Activated CD4-positive, alpha-beta T cell treated with anti-CD3 and anti-CD28 coated beads for 24 hours (primary cell): Measurements from ENCODE around the gene AGAP5.
"Not testable (repeated sequence)": the region's sequence is repeated elsewhere in the genome, so short reads cannot be mapped to it uniquely, and the experiment has no call there.

ENCODE experiments used
- DNase-seq, 2 donors: peaks; one replicate each; pipeline ENCODE4 v3.0.0-alpha.2; 2020; ENCODE audit warnings: low read depth in 2 of 2

AGAP5 gene

DNA sequence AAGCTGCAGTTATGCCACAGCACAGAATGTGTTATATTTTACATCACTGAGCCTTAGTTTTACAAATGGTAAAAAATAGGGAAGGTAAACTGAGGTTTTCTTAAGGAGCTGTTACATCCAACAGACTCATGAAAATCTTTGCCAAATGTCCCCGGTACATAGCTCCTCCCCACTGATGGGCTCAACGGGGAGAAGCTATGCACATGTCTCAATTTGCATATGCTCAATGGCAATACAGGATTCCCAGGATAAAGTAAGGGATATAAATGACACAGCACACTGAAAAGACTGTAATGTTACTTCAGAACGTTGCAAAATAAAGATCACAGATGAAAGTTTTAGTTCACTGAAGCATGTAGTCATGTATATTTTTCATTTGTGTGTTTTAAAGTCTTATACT is 16.6 kb upstream of the AGAP5 start:
- DNase-seq: not testable (repeated sequence)

DNA sequence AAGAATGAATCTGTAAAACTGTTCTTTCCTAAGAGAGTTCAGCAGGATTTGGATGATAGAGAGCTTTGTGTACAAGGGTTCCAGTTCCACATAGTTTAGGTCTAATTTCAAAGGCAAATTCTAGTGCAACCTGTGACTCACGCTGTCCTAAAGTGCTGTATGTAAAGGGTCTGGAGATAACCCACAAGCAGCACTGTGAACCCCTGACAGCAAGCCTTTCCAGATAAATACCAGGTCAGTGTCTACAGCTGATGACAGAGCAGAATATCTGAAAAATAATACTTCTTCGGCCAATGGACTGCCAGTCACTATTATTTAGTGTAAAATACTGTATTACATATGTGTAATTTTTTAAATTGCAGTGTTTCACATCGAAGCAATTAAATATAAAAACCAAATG is 16.0 kb upstream of the AGAP5 start:
- not testable (repeated sequence) for DNase-seq

DNA sequence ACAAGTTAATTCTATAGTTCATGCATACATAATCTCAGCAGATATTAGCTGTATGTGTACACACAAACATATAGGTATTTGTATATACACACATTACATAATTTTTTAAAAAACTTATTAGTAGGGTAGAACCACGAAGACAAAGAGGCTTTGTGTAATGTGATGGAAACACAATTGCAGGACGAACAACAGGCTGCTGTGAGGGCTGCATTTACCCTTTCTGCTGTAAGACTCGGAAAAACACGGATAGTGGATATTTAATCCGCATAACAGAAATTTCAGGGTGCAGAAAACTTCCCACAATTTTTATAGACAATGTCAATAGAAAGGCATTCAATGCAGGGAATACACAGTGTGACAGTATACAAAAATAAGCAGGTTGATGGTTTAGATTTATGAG is 13.8 kb upstream of the AGAP5 start:
- DNase-seq: not testable (repeated sequence)

- not testable (repeated sequence) for DNase-seq
These were observed 10.2 kb upstream of the AGAP5 start for GRCh38 chr10:73708122-73708521.

DNA sequence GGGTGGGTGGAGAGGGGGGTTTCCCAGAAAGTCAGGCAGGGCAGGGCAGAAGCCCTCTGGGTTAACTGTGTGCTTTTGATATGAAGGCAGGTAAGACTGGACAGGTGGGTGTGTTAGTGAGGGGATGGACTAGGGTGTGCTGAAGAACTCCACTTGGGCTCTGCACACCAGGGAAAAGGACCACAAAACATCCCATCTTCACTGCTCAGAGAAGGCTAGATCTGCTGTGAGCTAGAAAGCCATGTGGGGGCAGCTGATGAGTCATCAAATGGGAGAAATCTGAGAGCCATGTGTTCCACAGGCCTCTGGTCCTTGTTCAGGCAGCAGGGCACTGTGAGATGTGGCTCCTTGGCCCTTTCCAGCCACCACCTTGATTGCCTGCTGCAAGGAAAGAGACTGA is 9.7 kb upstream of the AGAP5 start:
- DNase-seq: not testable (repeated sequence)

DNA sequence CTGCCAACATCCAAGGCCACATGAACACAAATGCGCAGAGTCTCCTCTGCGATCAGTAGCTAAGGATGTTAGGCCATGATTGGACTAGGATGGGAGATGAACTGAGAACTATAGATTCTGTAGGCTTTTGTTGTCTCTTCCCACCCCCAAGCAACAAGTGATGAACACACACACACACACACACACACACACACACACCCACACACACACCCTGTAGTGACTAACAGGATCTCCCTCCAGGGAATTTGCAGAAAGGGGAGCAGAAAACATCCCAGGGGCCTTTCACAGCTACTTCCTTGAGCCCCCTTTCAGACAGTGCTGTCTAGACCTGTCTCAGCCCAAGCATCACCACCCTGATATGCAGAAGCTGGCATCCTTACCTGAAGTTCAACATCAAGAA is 8.6 kb upstream of the AGAP5 start:
- not testable (repeated sequence) for DNase-seq

DNA sequence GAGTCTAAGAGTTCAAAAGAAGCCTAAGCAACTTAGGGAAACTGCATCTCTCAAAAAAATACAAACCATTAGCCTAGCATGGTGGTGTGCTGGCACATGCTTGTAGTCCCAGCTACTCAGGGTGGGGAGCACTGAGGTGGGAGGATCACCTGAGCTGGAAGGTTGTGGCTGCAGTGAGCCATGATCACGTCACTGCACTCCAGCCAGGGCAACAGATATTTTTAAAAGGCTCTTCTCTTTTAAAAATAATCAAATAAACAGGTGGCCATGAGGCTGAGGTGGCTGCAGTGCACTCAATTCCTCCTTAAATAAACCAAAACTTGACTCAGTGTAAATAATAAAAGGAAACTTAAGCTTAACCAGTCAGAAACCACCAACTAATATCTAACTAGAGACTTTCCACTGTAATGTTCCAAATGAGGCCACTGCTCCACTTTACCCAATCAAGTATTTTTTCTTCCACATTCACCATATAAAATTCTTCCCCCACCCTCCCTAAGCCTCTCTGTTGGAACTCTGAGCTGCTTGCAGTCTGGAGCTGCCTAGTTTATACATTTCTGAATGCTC is 7.7 kb upstream of the AGAP5 start:
- not testable (repeated sequence) for DNase-seq

DNA sequence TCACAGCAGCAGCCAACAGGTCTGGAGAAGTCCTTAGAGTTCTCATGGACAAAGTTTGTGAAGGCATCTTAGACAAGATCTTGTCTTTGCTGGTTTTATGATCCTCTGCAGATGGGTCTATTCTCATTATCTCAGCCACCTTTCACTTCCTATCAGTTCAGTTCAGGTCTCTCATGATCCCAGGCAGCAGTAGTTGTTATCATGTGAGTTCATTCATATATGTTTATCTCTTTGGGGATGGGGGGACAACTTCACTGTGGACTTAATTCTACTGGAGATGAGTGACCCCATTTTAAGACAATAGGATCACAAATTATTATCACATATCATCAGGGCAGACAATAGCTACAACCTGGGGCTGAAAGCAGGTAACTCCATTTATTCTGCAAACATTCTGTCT is 6.0 kb upstream of the AGAP5 start:
- not testable (repeated sequence) for DNase-seq

- not testable (repeated sequence) for DNase-seq
These were observed 910 bp upstream of the AGAP5 start for GRCh38 chr10:73698819-73699218.

DNA sequence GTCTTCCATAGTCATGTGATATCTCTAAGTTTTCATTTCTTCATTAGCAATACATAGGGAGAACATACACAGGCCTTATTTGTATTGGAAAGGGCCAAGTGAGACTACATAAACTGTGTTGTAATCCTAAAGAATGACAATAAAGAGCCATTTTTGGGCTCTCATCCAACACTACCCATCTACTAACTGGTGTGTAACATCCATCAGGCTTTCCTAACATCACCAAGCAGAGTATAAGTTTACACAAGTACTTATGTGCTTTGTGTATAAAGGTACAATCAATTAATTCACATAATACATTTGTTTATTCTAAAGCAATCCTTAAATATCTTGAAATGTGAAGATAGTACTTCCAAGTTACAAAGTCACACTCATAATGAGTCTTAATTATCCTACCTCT is 2.6 kb downstream of the AGAP5 start:
- not testable (repeated sequence) for DNase-seq

- not testable (repeated sequence) for DNase-seq
These were observed 7.2 kb downstream of the AGAP5 start for GRCh38 chr10:73690755-73691154.

DNA sequence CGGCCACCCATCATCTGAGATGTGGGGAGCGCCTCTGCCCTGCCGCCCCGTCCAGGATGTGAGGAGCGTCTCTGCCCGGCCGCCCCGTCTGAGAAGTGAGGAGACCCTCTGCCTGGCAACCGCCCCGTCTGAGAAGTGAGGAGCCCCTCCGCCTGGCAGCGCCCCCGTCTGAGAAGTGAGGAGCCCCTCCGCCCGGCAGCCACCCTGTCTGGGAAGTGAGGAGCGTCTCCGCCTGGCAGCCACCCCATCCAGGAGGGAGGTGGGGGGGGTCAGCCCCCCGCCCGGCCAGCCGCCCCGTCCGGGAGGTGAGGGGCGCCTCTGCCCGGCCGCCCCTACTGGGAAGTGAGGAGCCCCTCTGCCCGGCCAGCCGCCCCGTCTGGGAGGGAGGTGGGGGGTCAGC is 8.3 kb downstream of the AGAP5 start:
- not testable (repeated sequence) for DNase-seq

- DNase-seq: not testable (repeated sequence)
These were observed 10.3 kb downstream of the AGAP5 start for GRCh38 chr10:73687641-73688040.

DNA sequence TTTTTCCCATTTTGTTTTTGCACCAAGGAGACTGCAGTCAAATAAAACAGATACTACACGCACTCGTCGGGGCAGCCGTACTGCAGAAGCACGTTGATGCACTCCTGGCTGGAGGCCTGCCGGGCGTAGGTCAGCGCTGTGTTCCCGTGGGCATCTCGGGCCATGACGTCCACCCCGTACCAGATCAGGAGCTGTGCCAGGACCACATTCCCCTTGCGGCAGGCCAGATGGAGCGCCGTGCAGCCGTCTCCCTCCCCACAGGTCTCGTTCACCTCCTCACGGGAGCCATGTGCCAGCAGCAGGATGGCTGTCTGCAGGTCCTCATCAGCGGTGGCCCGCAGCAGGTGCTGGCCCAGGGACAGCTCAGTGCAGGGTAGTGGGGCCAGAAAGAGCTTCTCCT is 23.4 kb downstream of the AGAP5 start:
- not testable (repeated sequence) for DNase-seq

GRCh38 chr10:73668378-73668777 is 29.5 kb downstream of the AGAP5 start:
- DNase-seq: not testable (repeated sequence)

DNA sequence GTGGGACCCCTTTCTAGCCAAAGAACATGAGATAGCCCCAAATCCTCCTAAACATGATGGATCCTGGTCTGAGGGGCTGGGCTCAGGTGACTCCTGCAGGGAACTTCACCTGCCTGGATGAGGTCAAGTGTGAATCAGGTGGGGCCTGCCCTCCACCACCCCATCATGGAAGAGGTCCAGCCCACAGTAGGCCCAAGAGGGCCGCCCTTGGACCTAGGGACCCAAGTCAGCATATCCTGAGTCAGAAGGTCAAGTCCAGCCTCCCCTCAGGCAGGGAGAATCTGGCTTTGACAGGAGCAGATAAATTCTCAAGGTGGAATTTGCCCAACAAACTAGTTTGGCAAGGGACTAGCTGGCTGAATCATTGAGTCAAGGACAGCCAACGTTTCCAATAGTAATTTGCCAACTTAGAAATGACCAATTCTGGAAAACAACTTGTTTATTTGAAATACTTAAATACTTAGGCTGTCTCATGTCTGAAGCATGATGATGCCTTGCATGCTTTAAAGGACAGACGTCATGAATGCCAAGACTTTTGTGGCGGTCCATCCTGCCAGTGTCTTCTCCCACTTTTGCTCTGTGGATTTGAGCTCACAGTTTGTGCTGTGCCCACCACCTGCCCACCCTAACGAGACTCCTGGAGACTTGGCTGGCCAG is 31.6 kb downstream of the AGAP5 start:
- not testable (repeated sequence) for DNase-seq

DNA sequence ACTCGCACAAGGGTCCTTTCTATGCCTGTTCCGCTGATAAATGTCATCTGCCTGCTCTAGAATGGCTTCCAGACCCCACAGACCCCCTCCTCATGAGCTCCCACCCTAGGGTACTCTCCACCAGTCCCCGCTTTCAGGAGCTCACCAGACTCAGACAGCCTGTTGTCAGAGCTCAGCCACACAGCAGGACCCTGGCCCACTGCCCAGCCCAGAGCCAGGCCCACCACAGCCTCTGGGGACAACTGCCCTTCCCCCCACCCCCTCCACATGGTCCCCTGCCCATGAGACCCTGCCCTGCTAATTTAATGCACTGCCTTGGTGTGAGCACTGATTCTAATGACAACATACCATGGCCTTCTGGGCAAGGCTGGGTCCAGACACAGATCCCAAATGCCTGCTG is 32.3 kb downstream of the AGAP5 start:
- not testable (repeated sequence) for DNase-seq

DNA sequence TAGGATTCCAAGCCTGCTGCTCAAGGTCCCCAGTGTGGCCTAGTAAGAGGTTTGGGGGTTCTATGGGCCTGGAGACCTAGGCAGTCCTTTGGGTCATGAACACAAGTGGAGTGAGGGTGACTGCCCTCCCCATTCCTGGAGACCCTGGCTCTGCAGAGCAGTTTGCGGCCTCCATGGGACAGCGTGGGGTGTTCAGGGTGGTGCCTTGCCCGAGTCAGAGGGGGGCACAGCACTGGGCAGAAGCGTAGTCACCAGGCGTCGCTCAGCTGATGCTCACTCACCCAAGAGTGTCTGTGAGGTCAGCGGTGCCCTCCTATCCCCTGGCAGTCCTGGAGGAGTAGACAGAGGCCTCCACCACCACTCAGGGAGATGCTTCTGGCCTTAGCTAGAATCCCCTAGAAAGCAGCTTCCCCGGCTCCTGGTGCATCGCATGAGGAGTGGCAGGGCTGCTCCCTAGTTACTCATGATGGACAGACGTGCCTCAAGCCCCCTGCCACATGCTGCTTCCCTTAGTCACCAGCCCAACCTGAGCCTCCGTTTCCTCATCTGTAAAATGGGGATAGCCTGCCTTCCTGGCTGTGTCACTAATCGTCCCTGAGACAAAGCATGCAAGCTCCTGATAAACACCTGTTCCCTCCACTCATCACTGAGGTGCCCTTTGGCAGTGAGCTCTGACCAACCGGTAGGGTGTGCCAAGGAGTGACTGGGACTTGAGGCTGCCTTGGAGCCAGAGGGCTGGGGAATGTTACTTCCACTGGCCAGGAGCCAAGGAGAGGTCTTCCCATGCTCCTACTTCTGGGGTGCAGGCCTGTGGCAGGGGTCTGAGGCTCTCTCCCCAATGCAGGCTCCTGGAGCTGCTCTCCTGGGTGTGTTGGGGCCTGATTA is 33.5 kb downstream of the AGAP5 start:
- not testable (repeated sequence) for DNase-seq

DNA sequence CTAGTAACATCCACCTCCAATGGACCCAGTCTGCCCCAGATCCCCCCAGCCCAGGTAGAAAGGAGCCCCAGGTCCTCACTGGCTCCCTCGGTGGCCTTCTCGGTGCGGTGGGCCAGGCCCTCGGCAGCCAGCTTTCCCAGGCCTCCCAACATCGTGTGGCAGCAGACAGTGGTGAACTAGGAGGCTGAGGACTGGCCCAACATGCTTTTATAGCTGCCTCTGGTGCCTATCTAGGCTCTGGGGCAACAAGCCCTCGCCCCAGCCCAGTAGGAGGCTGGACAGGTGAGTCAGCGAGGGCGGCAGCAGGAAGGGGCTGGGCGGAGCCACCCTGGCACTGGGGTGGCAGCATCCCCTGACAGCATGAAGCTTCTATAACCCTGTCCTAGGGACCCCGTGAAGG is 34.3 kb downstream of the AGAP5 start:
- DNase-seq: not testable (repeated sequence)

- DNase-seq: not testable (repeated sequence)
These were observed 35.2 kb downstream of the AGAP5 start for GRCh38 chr10:73662705-73663104.

DNA sequence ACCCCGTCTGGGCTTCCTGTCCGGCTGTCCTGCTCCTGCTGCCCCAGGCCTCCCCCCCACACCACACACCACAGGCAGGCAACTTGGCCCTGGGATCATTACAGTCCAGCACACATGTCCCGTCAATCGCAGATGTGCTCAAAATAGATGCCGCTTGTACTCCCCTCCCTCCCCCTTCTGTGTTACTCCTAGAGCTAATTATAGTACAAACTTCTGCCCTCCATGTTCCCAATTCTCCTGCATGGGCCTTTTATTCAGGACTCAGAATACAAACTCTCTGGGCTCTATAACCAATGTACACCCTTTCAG is 42.0 kb downstream of the AGAP5 start, which contains the start of gene SYNPO2L:
Gene SYNPO2L (minus strand): TSS at position 40 of the 309 bp plus-strand sequence. CDS start 107 bp downstream, outside the sequence.
- no peak for DNase-seq

GRCh38 chr10:73655257-73655989 is 42.5 kb downstream of the AGAP5 start:
- DNase-seq: no peak
